Epithelial cell of esophagus (primary cell): ENCODE data around the gene PLEKHM3.

Experiments used
- DNase-seq: peaks from one replicate; pipeline ENCODE4 v3.0.0; 2010; ENCODE audit warnings: low read depth
- H3K4me3 ChIP-seq: 2 replicates; pipeline ENCODE4 v1.5.1; 2011; ENCODE audit warnings: mild to moderate bottlenecking, low read length, control low read depth
- CTCF ChIP-seq: IDR thresholded peaks from 2 replicates; pipeline ENCODE4 v1.5.1; 2011; ENCODE audit warnings: low read depth, mild to moderate bottlenecking, low read length, control low read depth, inconsistent platforms; ENCODE audit not compliant: insufficient read depth; ENCODE audit errors: missing control alignments

PLEKHM3 gene

GRCh38 chr2:207808119-207808518 lies 217.2 kb downstream of the PLEKHM3 start:
- DNase-seq = no peak
- no peak overlapping the region for H3K4me3 ChIP-seq
- no peak for TF ChIP-seq CTCF

- H3K4me3 ChIP-seq = no peak overlapping the region
- TF ChIP-seq CTCF = no peak
- DNase-seq = no peak
These were observed 217.8 kb downstream of the PLEKHM3 start for GRCh38 chr2:207807516-207807915.

- no peak overlapping the region for H3K4me3 ChIP-seq
- TF ChIP-seq CTCF = no peak
- DNase-seq = peak; percentile 85
These were observed 219.6 kb downstream of the PLEKHM3 start for GRCh38 chr2:207805566-207806226.

- DNase-seq = no peak
- TF ChIP-seq CTCF = no peak
- no peak overlapping the region for H3K4me3 ChIP-seq
These were observed 222.7 kb downstream of the PLEKHM3 start for GRCh38 chr2:207802650-207803049.

- no peak overlapping the region for H3K4me3 ChIP-seq
- no peak for DNase-seq
- TF ChIP-seq CTCF = no peak
These were observed 224.1 kb downstream of the PLEKHM3 start for GRCh38 chr2:207801259-207801658.

GRCh38 chr2:207796585-207797350 lies 228.6 kb downstream of the PLEKHM3 start:
- peak; percentile 47 for DNase-seq
- no peak overlapping the region for H3K4me3 ChIP-seq
- TF ChIP-seq CTCF = no peak
